HepG2 (cell line): Measurements from ENCODE around the gene DOCK4. TPM values are rescaled to one million over a fixed set of nuclear protein-coding genes. Genes with fewer than 3 reads are reported as not detected.
A peak's percentile ranks its signal among the peaks of the same experiment; 100 is the strongest.

Experiments
- ASH2L ChIP-seq: fragments of 300-600, 200-600 bp; sonication (generic); IDR thresholded peaks from 2 replicates; pipeline ENCODE4 v1.7.0; 2017; ENCODE audit warnings: low read depth, mild to moderate bottlenecking, moderate library complexity, mixed read lengths, low read length; ENCODE audit not compliant: insufficient read length
- HINFP ChIP-seq: sonication (generic); formaldehyde crosslinking; IDR thresholded peaks from 2 replicates; pipeline ENCODE4 v1.4.0; 2020; ENCODE audit warnings: low read depth, mild to moderate bottlenecking, missing genetic modification reagents
- HMG20A ChIP-seq: IDR thresholded peaks from 2 replicates; pipeline ENCODE4 v1.6.1; 2016; ENCODE audit warnings: borderline replicate concordance
- HMGA1 ChIP-seq: sonication (generic); formaldehyde crosslinking; conservative IDR thresholded peaks from 2 replicates; pipeline ENCODE4 v1.4.0; 2020; ENCODE audit warnings: missing genetic modification reagents
- HNRNPLL ChIP-seq: fragments of 200-400 bp; formaldehyde crosslinking; IDR thresholded peaks from 2 replicates; pipeline ENCODE4 v1.6.1; 2017; ENCODE audit warnings: mild to moderate bottlenecking, low read depth, low read length; ENCODE audit not compliant: poor library complexity, severe bottlenecking
- JUNB ChIP-seq: sonication (generic); formaldehyde crosslinking; IDR thresholded peaks from 2 replicates; pipeline ENCODE4 v1.8.0; 2022; ENCODE audit warnings: missing genetic modification reagents, mild to moderate bottlenecking, borderline replicate concordance
- MIER3 ChIP-seq: IDR thresholded peaks from 2 replicates; pipeline ENCODE4 v1.6.1; 2016; ENCODE audit warnings: missing compliant biosample characterization, borderline replicate concordance
- NFAT5 ChIP-seq: sonication (generic); formaldehyde crosslinking; IDR thresholded peaks from 2 replicates; pipeline ENCODE4 v1.4.0; 2020; ENCODE audit warnings: missing genetic modification reagents
- NR2F6 ChIP-seq, 2 experiments: IDR thresholded peaks; 2 replicates each; pipeline ENCODE4 v1.6.1; 2016; ENCODE audit warnings: antibody characterized with exemption in 1 of 2, mild to moderate bottlenecking in 1 of 2
- RFXAP ChIP-seq: sonication (generic); formaldehyde crosslinking; IDR thresholded peaks from 2 replicates; pipeline ENCODE4 v1.4.0; 2020; ENCODE audit warnings: missing genetic modification reagents, borderline replicate concordance
- SRY ChIP-seq: sonication (generic); formaldehyde crosslinking; IDR thresholded peaks from 2 replicates; pipeline ENCODE4 v1.8.0; 2022; ENCODE audit warnings: mild to moderate bottlenecking, missing genetic modification reagents
- TFAP4 ChIP-seq: sonication (generic); IDR thresholded peaks from 2 replicates; pipeline ENCODE4 v1.6.1; 2016; ENCODE audit warnings: low read depth, borderline replicate concordance
- ZBTB38 ChIP-seq: sonication (generic); formaldehyde crosslinking; IDR thresholded peaks from 2 replicates; pipeline ENCODE4 v1.5.1; 2020; ENCODE audit warnings: mild to moderate bottlenecking, missing genetic modification reagents
- ZMYM3 ChIP-seq: sonication (generic); formaldehyde crosslinking; IDR thresholded peaks from 2 replicates; pipeline ENCODE4 v1.5.1; 2020; ENCODE audit warnings: mild to moderate bottlenecking, missing genetic modification reagents
- ZNF383 ChIP-seq: sonication (generic); formaldehyde crosslinking; IDR thresholded peaks from 2 replicates; pipeline ENCODE4 v1.4.0; 2020; ENCODE audit warnings: missing genetic modification reagents, mild to moderate bottlenecking, borderline replicate concordance
- ZNF446 ChIP-seq: sonication (generic); formaldehyde crosslinking; IDR thresholded peaks from 2 replicates; pipeline ENCODE4 v1.5.0; 2020; ENCODE audit warnings: mild to moderate bottlenecking, missing genetic modification reagents
- polyA plus RNA-seq, 8 experiments: library from polyadenylated mRNA; depleted of rRNA in 3 of 8; stranded (reverse) in 7 of 8; unstranded in 1 of 8; fragments of >200 nt; fragmentation: Illumina TruSeq in 4 of 8; extraction: Trizol in 4 of 8; gene quantifications; 2 replicates each; pipeline versions ENCODE4 v1.2.1 to v1.2.3, GENCODE V29; 2011 to 2016; ENCODE audit warnings: low read depth in 4 of 8, missing spikeins in 1 of 8, mixed read lengths in 1 of 8; ENCODE audit not compliant: insufficient read depth in 1 of 8
- total RNA-seq, 5 experiments: library from RNA; depleted of rRNA; stranded (reverse); fragments of >200 nt; fragmentation: Illumina TruSeq; extraction: Trizol; gene quantifications; 2 replicates each; pipeline ENCODE4 v1.2.3, GENCODE V29; 2016; ENCODE audit warnings: low read depth in 1 of 5

Gene DOCK4
- total and polyA plus RNA-seq, 2 of the 13 experiments (the other 11 are each of a cell fraction or from before 2014, with no cell fraction given), result 13.5 to 17.4 TPM

- peak; percentile 66 for TF ChIP-seq ASH2L
- no peak for TF ChIP-seq HMGA1
- TF ChIP-seq ZBTB38 (CRISPR knock-in tag), result no peak
- TF ChIP-seq HNRNPLL, result no peak
- 0 out of 2 replicates have a peak, but pooled peaks have one; percentile 20 for TF ChIP-seq HINFP (CRISPR knock-in tag)
- 0 out of 2 replicates have a peak, but pooled peaks have one; percentile 9 for TF ChIP-seq ZNF383 (CRISPR knock-in tag)
- no peak for TF ChIP-seq NR2F6 (IDR thresholded peaks at IDR 0.05)
- no peak for TF ChIP-seq NR2F6 (CRISPR knock-in tag; IDR thresholded peaks at IDR 0.05)
- TF ChIP-seq TFAP4, result no peak
- no peak for TF ChIP-seq ZNF446
- TF ChIP-seq NFAT5 (CRISPR knock-in tag), result no peak
- no peak for TF ChIP-seq JUNB (CRISPR knock-in tag)
- no peak for TF ChIP-seq HMG20A (CRISPR knock-in tag)
- TF ChIP-seq SRY (CRISPR knock-in tag), result peak; percentile 83; the same call in 1 of the 2 replicates
- peak; percentile 37; the same call in 1 of the 2 replicates for TF ChIP-seq ZMYM3
- no peak for TF ChIP-seq RFXAP (CRISPR knock-in tag)
- TF ChIP-seq MIER3, result no peak
Observed at GRCh38 chr7:112205343-112206237, 609 bp downstream of the DOCK4 start (continued).
